ENCODE data around the gene ZNF407.
"Not testable (repeated sequence)": the region's sequence is repeated elsewhere in the genome, so short reads cannot be mapped to it uniquely, and the experiment has no call there.

The ZNF407 gene

GRCh38 chr18:75071866-75072671, 474.4 kb downstream of the ZNF407 start:
- no peak for DNase-seq (ENCODE audit: low read depth in 2 of 2)

DNA sequence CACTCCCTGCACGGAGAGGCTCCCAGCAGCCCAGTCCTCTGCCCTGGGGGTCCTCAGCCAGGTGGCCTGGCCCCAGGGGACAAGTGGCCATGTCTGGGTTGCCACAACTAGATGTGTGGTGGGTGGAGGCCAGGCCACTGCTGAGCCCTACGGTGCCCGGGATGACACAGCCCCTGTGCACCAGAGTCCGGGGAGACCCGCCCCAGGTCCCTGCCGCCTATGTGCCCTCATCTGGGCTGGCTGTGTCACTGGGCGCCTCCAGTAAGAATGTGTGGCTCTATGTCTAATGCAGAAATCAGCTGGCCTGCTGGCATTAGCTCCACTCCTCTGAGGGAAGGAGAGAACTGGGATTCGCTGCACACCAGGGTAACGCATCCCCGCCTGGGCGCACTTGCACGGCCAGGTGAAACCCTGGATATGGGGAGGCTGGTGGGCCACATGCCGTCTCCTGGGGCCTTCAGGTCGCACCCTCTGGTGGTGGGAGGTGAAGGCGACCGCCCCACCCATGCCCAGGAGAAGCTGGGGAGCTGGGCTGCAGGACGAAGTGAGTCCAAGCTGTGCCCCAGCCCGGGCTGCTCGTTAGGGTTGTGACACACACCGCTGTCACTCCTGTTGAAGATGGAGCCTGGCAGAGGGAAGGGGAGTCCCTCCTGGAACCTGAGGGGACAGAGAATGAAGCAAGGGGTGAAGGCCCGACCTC, 475.2 kb downstream of the ZNF407 start:
- no peak for DNase-seq (ENCODE audit: low read depth in 2 of 2)

DNA sequence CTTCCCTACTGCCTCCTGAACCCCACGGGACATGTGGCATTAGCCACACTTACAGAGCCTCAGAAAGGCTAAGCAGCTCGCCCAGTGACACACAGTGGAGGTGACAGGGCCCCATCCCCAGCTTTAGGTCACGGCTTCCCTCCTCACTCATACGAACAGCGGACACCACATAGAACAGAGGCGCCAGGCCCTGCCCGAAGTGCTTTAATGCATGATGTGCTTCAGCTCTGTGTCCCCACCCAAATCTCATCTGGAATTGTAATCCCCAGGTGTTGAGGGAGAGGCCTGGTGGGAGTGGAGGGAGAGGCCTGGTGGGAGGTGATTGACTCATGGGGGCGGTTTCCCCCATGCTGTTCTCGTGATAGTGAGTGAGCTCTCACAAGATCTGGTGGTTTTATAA, 476.0 kb downstream of the ZNF407 start:
- no peak for DNase-seq (ENCODE audit: low read depth in 2 of 2)

DNA sequence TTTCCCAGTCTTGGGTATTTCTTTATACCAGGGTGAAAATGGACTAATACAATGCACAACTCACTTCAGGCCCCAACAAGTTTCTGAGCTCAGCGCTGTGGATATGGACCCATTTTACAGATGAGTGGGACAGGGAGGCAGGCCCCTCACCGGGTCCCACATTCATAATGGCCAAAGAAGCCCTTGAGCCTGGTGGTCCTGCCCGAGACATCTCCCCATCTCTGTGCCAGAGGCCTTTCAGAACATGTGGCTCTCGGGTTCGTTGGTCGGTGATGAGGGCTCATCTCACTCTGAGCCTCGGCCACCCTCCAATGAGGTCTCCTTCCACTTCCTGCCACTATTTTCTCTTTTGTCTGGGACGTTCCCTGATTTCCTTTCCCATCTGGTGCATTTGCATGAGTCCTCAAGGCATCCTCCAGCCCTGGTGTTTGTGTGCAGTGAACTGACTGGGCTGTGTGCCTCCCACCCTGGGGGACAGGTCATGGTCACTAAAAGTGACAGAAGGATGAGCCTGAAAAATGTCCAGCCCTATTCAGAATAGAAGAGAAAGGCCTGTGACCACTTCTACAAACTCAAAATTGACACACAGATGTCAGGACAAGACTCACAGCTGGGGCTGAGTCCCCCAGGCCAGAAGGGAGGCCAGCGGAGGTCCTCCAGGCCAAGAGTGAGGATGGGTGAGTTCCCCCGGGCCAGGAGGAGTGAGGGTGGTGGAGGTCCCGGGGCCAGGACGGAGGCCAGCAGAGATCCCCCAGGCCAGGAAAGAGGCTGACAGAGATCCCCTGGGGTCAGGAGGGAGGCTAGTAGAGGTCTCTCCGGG, 476.7 kb downstream of the ZNF407 start:
- no peak for DNase-seq (ENCODE audit: low read depth in 2 of 2)

DNA sequence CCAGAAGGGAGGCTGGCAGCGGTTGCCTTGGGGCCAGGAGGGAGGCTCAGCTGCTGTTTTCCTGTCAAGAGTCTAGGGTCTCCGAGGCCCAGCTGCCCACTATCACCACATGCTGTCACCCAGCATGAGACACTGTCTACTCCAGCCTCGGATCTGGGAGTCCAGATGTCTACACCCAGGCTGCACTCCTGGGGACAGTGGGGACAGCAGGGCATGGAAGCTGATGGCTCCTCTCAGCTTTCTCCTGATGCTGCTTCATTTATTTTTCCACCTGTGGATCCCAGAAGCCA, 477.3 kb downstream of the ZNF407 start:
- DNase-seq (ENCODE audit: low read depth in 2 of 2), result no peak

- no peak for DNase-seq (ENCODE audit: low read depth in 2 of 2)
Measured at GRCh38 chr18:75075429-75075841, 477.8 kb downstream of the ZNF407 start.

- DNase-seq (ENCODE audit: low read depth in 2 of 2), result no peak
Measured at GRCh38 chr18:75076286-75076685, 478.6 kb downstream of the ZNF407 start.

GRCh38 chr18:75081486-75081885, 483.8 kb downstream of the ZNF407 start:
- no peak for DNase-seq (ENCODE audit: low read depth in 2 of 2)

- DNase-seq (ENCODE audit: low read depth in 2 of 2), result no peak
Measured at GRCh38 chr18:75083131-75083530, 485.5 kb downstream of the ZNF407 start.

DNA sequence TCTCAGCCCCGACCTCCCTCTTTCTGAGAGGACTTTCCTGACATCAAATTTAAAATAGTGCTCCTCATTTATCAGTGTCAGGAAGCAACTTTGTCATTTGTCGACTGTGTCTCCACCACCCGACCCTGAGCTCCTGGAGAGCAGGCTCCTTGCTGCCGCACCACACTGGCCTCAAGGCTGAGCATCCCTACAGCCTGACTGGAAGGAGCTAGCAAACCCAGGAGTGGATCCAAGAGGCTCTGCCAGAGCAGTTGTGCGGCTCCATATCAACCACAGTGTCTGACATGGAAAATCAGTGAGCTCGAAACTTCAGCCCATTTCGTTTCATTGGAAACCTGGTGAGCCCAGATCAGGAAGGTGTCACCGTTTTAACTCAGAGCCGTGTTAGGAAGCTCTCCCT, 486.1 kb downstream of the ZNF407 start:
- DNase-seq (ENCODE audit: low read depth in 2 of 2), result no peak

DNA sequence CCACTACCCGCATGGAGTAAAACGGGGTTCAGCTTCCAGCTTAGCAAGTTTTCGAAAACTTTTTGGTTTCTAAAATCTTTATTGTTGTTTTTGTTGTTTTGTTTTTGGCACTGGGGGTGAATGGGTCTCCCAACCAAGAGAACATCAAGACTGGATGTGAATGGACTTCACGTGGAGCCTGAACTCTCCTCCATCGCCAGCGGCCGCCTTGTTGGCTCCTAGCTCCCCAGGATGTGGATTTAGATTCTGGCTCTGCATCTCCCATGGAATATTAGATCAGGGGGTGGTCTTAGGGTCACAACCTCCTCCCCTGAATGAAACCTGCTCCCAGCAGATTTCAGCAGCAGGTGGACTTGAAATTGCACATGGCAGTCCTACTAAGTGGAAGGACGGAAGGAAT, 488.0 kb downstream of the ZNF407 start:
- DNase-seq (ENCODE audit: low read depth in 2 of 2), result not testable (repeated sequence)

DNA sequence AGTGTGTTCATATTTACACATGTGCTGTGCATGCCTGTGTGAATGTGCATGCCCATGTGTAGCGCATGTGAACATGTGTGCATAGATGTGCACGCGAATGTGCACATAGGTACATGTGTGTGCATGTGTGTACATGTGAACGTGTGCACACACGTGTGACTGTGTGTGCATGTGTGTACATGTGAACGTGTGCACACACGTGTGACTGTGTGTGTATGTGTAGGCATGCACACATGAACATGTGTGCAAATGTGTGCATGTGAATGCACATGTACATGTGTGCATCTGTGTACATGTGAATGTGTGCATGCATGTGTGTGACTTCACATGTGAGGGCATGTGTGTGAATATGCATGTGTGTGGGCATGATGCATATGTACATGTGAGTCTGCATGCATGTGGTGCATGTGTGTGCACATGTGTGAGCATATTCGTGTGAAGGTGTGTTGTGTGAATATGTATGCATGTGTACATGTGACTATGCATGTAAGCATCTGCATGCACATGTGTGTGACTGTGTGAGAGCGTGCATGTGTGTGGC, 488.9 kb downstream of the ZNF407 start:
- no peak for DNase-seq (ENCODE audit: low read depth in 2 of 2)

GRCh38 chr18:75087119-75088020, 489.7 kb downstream of the ZNF407 start:
- DNase-seq (ENCODE audit: low read depth in 2 of 2), result no peak

- no peak for DNase-seq (ENCODE audit: low read depth in 2 of 2)
Measured at GRCh38 chr18:75088021-75088506, 490.4 kb downstream of the ZNF407 start.

GRCh38 chr18:75088622-75089211, 491.0 kb downstream of the ZNF407 start:
- DNase-seq (ENCODE audit: low read depth in 2 of 2), result no peak

GRCh38 chr18:75089748-75090327, 492.2 kb downstream of the ZNF407 start:
- no peak for DNase-seq (ENCODE audit: low read depth in 2 of 2)

DNA sequence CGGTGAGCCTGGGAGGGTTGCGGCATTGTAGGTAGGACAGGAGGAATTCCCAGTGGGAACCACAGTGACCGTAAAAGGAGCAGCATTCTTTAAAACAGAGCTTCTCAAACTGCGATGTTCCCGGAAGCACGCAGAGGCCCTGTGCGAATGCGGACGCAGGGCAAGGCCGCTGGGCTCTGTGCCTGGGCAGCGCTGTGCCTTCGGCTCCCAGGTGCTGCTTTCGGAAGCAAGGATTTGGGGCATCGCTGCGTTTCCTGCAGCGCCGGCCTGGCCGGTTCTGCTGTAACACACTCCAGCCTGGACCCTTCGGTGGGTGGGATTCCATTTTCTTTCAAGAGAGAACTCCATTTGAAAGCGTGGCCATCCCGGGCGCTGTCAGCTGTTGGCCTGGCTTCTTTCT, 492.7 kb downstream of the ZNF407 start:
- no peak for DNase-seq (ENCODE audit: low read depth in 2 of 2)

DNA sequence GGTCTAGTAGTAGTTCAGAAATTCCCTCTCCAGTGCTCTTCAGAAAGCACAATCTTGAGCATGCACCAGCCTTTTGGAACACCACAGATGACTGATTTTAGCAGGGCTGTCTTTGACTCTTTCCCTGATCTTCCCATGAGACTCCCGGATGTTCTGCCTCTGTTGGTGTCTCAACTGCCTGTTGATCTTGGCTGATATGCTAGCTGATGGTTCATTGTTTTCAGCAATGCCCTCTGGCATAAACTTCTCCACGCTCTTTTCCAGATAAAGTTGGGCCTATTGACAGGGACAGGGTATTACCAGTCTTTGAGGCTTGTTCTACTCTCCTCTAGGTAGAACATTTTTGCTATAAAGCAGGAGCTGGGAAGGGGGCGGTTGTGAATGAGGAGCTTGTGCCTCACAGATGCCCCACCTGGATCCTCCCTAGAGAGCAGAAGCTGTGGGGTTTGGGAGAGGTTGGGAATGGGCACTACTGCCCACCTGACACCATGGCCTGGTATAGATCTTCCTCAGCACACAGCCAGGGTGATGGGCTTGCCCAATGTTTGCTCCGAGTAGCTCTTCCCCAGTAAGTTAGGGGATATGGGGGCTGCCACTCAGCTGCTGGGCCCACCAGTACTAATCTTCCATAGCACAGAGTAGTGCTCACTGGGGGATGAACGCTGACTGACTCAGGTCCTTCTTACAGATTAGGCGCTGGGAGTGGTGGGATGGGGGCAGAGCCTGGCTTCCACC, 500.0 kb downstream of the ZNF407 start:
- no peak for DNase-seq (ENCODE audit: low read depth in 2 of 2)

DNA sequence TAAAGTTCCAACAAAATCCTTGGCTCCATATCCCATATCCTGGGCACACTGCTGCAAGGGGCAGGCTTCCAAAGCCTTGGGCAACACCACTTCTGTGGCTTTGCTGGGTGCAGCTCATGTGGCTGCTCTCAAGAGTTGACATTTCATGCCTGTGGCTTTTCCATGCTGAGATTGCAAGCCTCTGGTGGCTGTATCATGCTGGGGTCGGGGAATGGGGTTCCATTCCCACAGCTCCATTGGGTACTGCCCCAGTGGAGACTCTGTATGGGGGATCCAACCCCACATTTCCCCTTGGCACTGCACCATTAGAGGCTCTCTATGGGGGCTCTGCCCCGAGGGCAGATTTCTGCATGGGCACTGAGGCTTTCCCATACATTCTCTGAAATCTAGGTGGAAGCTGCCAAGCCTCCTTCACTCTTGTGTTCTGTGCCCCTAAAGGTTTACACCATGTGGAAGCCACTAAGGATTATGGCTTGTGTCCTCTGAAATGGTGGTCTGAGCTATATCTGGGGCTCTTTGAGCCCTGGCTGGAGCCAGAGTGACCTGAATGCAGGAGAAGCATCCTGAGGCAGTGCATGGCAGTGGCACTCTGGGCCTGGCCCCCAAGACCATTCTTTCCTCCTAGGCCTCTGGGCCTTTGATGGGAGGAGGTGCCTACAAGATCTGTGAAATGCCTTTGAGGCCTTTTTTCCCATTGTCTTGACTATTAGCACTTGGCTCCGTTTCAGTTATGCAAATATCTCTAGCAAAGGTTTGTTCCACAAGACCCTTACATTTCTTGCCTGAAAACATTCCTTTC, 503.4 kb downstream of the ZNF407 start:
- DNase-seq (ENCODE audit: low read depth in 2 of 2), result no peak

Measured in stimulated activated CD8-positive, alpha-beta memory T cell treated with anti-CD3 and anti-CD28 coated beads, Interleukin-2, amount 100 ng/mL, for 48 hours (primary cell).